CD4-positive, alpha-beta T cell (primary cell): ENCODE data around the gene EFCAB10. TPM values are rescaled to one million over a fixed set of nuclear protein-coding genes. Genes with fewer than 3 reads are reported as not detected.

Experiments
- ATAC-seq: fragments of 200-7000 bp; cut with Tn5 transposase; one replicate; pipeline ENCODE4 v1.10.0; 2022; ENCODE audit warnings: mild to moderate bottlenecking; ENCODE audit not compliant: poor library complexity
- CTCF ChIA-PET: fragments of 350-600 bp; sonication (Branson Sonifier 250); formaldehyde crosslinking; loops from one replicate; lab custom pipeline; 2021; ENCODE audit warnings: antibody characterized with exemption, inconsistent platforms; lab: Charles Lee
- POLR2A ChIA-PET: fragments of 350-600 bp; sonication (Branson Sonifier 250); formaldehyde crosslinking; loops from one replicate; lab custom pipeline; 2021; ENCODE audit warnings: antibody characterized with exemption, inconsistent platforms; lab: Charles Lee
- DNase-seq, 14 experiments: peaks; one replicate each; pipeline ENCODE4 v3.0.0-alpha.2; 2013 to 2020; ENCODE audit warnings: mixed read lengths in 2 of 14
- H3K27ac ChIP-seq, 2 donors: one replicate each; pipeline versions ENCODE4 v1.5.1 to v1.7.0; 2013; ENCODE audit warnings: low read length in 2 of 2, low read depth in 1 of 2, mild to moderate bottlenecking in 1 of 2
- H3K27me3 ChIP-seq, 2 experiments: 1 replicate in 1 of 2; 2 replicates in 1 of 2; pipeline versions ENCODE4 v1.6.1 to v1.7.0; 2013; ENCODE audit warnings: low read length in 2 of 2, control low read depth in 1 of 2, mild to moderate bottlenecking in 1 of 2, moderate library complexity in 1 of 2; ENCODE audit not compliant: insufficient read depth in 2 of 2, control insufficient read depth in 1 of 2
- H3K36me3 ChIP-seq: one replicate; pipeline ENCODE4 v1.6.1; 2013; ENCODE audit warnings: low read length, control low read depth; ENCODE audit not compliant: insufficient read depth
- H3K4me1 ChIP-seq: one replicate; pipeline ENCODE4 v1.6.1; 2013; ENCODE audit warnings: low read length, control low read depth; ENCODE audit not compliant: insufficient read depth
- H3K4me3 ChIP-seq: one replicate; pipeline ENCODE4 v1.5.1; 2013; ENCODE audit warnings: mild to moderate bottlenecking, low read length, moderate library complexity
- H3K9me3 ChIP-seq, 2 experiments: 1 replicate in 1 of 2; 2 replicates in 1 of 2; pipeline versions ENCODE4 v1.6.1 to v1.7.0; 2013; ENCODE audit warnings: low read length in 2 of 2, mild to moderate bottlenecking in 2 of 2, control low read depth in 1 of 2, moderate library complexity in 1 of 2; ENCODE audit not compliant: control insufficient read depth in 1 of 2, insufficient read depth in 1 of 2
- H3K27ac Mint-ChIP-seq: one replicate; pipeline ENCODE4 v1.8.0; 2020; ENCODE audit warnings: mixed read lengths
- H3K27me3 Mint-ChIP-seq: one replicate; pipeline ENCODE4 v1.8.0; 2021; ENCODE audit warnings: mixed read lengths
- H3K36me3 Mint-ChIP-seq: one replicate; pipeline ENCODE4 v1.8.0; 2021; ENCODE audit warnings: low read depth, mixed read lengths
- H3K4me1 Mint-ChIP-seq: one replicate; pipeline ENCODE4 v1.8.0; 2021; ENCODE audit warnings: low read depth, mixed read lengths
- H3K4me3 Mint-ChIP-seq: one replicate; pipeline ENCODE4 v1.8.0; 2020; ENCODE audit warnings: mild to moderate bottlenecking, mixed read lengths
- H3K9me3 Mint-ChIP-seq: one replicate; pipeline ENCODE4 v1.8.0; 2020; ENCODE audit warnings: mixed read lengths
- intact Hi-C, 2 experiments: fragments of 100-400 bp; cut with DNase I in 1 of 2; cut with micrococcal nuclease in 1 of 2; formaldehyde crosslinking; loops; one replicate each; pipeline versions ENCODE4 v1.15.1 to v1.9.0; 2023 to 2025; cut with DNase I, micrococcal nuclease
- total RNA-seq, 174 experiments: library from RNA in 2 of 174; stranded (reverse) in 2 of 174; gene quantifications; one replicate each; pipeline ENCODE4 v1.2.3 and lab custom pipeline; 2021 to 2026
- TF ChIP-seq, protein P1 (sequence below): fragments of 200-600 bp; IDR thresholded peaks from one replicate; pipeline ENCODE4 v1.8.0; 2022; ENCODE audit warnings: antibody characterized with exemption, mild to moderate bottlenecking

The EFCAB10 gene
- total RNA-seq, 2 experiments from 2014 or later: 0.78 to 1.1 TPM

DNA sequence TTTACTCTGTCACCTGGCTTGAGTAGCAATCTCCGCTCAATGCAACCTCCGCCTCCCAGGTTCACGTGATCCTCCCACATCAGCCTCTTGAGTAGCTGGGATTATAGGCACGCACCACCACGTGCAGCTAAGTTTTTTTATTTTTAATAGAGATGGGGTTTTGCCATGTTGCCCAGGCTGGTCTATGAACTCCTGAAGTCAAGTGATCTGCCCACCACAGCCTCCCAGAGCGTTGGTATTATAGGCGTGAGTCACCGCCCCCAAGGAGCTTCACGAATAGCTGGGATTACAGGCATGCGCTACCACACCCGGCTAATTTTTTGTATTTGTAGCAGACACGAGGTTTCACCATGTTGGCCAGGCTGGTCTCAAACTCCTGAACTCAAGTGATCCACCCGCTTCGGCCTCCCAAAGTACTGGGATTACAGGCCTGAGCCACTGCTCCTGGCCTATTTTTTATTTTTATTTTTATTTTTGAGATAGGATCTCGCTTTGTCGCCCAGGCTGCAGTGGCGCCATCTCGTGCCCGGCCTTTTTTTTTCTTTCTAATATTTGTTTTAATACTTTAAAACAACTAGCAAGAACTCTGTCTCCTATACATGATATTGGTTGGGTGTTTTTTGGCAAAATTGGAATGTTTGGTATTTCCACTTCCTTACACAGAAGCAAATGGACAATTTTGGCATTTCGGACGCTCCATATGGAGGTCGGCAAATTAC is 1.1 kb downstream of the EFCAB10 start:
- TF ChIP-seq, protein P1, sequence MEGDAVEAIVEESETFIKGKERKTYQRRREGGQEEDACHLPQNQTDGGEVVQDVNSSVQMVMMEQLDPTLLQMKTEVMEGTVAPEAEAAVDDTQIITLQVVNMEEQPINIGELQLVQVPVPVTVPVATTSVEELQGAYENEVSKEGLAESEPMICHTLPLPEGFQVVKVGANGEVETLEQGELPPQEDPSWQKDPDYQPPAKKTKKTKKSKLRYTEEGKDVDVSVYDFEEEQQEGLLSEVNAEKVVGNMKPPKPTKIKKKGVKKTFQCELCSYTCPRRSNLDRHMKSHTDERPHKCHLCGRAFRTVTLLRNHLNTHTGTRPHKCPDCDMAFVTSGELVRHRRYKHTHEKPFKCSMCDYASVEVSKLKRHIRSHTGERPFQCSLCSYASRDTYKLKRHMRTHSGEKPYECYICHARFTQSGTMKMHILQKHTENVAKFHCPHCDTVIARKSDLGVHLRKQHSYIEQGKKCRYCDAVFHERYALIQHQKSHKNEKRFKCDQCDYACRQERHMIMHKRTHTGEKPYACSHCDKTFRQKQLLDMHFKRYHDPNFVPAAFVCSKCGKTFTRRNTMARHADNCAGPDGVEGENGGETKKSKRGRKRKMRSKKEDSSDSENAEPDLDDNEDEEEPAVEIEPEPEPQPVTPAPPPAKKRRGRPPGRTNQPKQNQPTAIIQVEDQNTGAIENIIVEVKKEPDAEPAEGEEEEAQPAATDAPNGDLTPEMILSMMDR: no peak
- H3K36me3 Mint-ChIP-seq: no peaks in the 10 kb centered on the region
- no peaks in the 10 kb centered on the region for H3K36me3 ChIP-seq

GRCh38 chr7:105578496-105578895 is 2.8 kb downstream of the EFCAB10 start:
- H3K27me3 ChIP-seq: peaks cover 9% of the 10 kb centered on the region in 2 experiments
- H3K4me3 Mint-ChIP-seq: no peak overlapping the region
- no peaks in the 10 kb centered on the region for H3K4me1 Mint-ChIP-seq

More for the DNA sequence above, 1.1 kb downstream of the EFCAB10 start:
- Histone ChIP-seq H3K27me3 (peaks cover 9% of the 10 kb centered on the region in 2 experiments), H3K9me3 (peaks cover 4 to 19% of the 10 kb centered on the region in 2 experiments), H3K27ac (no peak overlapping the region), H3K4me3 (no peak overlapping the region), H3K4me1 (peaks cover 7% of the 10 kb centered on the region)
- no peak for ATAC-seq
- CTCF ChIA-PET: no interaction called here
- no peak overlapping the region for H3K4me3 Mint-ChIP-seq
- DNase-seq: no peak
- H3K9me3 Mint-ChIP-seq: no peaks in the 10 kb centered on the region
- POLR2A ChIA-PET: no interaction called here
- H3K4me1 Mint-ChIP-seq: no peaks in the 10 kb centered on the region
- no peak overlapping the region for H3K27ac Mint-ChIP-seq
- intact Hi-C loops: no loop called here
- peaks cover 20% of the 10 kb centered on the region for H3K27me3 Mint-ChIP-seq

GRCh38 chr7:105577251-105577650 is 4.0 kb downstream of the EFCAB10 start:
- Histone ChIP-seq H3K36me3 (no peaks in the 10 kb centered on the region), H3K4me1 (peaks cover 7% of the 10 kb centered on the region), H3K4me3 (no peak overlapping the region), H3K27ac (no peak overlapping the region), H3K9me3 (peaks cover 0 to 7% of the 10 kb centered on the region in 2 experiments), H3K27me3 (peaks cover 7 to 9% of the 10 kb centered on the region in 2 experiments)
- Mint-ChIP-seq H3K27me3 (peaks cover 15% of the 10 kb centered on the region), H3K9me3 (no peaks in the 10 kb centered on the region), H3K4me1 (no peaks in the 10 kb centered on the region), H3K27ac (no peak overlapping the region), H3K4me3 (no peak overlapping the region), H3K36me3 (peaks cover under 1% of the 10 kb centered on the region)
- DNase-seq: no peak
- intact Hi-C loops: no loop called here
- CTCF ChIA-PET: no interaction called here
- no peak for ATAC-seq
- POLR2A ChIA-PET: no interaction called here
- TF ChIP-seq, protein P1: no peak

More at GRCh38 chr7:105578496-105578895, 2.8 kb downstream of the EFCAB10 start:
- intact Hi-C loops: no loop called here
- H3K36me3 ChIP-seq: no peaks in the 10 kb centered on the region
- H3K36me3 Mint-ChIP-seq: no peaks in the 10 kb centered on the region
- no peak for ATAC-seq
- no peak overlapping the region for H3K27ac ChIP-seq
- H3K9me3 Mint-ChIP-seq: no peaks in the 10 kb centered on the region
- TF ChIP-seq, protein P1: no peak
- no peak overlapping the region for H3K27ac Mint-ChIP-seq
- H3K4me3 ChIP-seq: no peak overlapping the region
- peaks cover 0 to 12% of the 10 kb centered on the region in 2 experiments for H3K9me3 ChIP-seq
- no peak for DNase-seq
- POLR2A ChIA-PET: no interaction called here
- CTCF ChIA-PET: no interaction called here
- peaks cover 7% of the 10 kb centered on the region for H3K4me1 ChIP-seq
- peaks cover 20% of the 10 kb centered on the region for H3K27me3 Mint-ChIP-seq
